ENCODE data around the gene TRAF2.

Gene TRAF2

DNA sequence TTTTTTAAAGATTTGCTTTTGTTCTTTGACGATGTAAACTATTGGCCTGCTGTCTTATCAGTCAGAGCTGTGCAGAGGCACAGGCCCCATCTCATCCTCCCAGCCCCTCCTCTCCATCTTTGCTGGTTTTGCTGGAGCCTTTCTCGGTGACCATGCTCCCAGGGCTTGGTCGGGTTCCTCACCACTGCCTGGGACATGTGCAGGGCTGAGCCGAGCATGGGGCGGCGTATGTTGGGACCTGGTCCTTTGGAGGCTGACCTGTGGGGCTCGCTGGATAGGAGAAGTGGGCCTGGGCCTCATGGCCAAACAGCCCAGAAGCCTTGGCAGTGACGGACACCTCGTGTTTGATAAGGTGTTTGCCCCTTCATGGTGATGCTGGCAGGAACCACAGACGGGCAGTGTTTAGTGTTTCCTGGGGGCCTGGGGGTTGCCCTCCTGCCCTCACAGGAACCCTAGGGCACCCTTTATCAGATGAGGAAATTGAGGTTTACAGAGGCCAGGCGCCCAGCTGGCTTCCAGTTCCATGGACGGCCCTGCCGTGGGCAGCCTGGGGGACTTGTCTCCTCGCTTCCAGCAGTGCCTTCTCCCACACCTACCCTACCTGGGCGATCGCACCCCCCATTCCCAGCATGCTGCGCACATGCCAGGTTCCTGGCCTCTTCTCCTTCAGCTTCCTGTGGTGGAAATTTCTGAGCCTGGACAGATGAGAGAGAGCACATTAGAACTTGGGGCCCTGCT is 27.6 kb downstream of the TRAF2 start:
- no peak for DNase-seq
- POLR2A ChIA-PET, result no interaction called here
- WGBS (ENCODE audit: insufficient coverage), result 94% methylated on average over 14 of the region's 17 CpGs
- no peaks in the 10 kb centered on the region for H3K27me3 ChIP-seq (replicated peaks in 2 of 5; ENCODE audit: control insufficient read depth in 4 of 5, insufficient read depth in 5 of 5, low read length in 4 of 5)
- H3K27ac ChIP-seq (ENCODE audit: insufficient read depth in 1 of 2, low read depth in 1 of 2, low read length in 2 of 2, poor library complexity in 1 of 2, severe bottlenecking in 2 of 2), result no peak overlapping the region
- H3K4me3 ChIP-seq (ENCODE audit: control insufficient read depth in 1 of 7, extremely low read depth in 1 of 7, insufficient read depth in 4 of 7, low read depth in 2 of 7, low read length in 6 of 7), result no peak overlapping the region
- no peaks in the 10 kb centered on the region for H3K4me1 ChIP-seq (ENCODE audit: control extremely low read depth in 1 of 4, control insufficient read depth in 4 of 4, insufficient read depth in 4 of 4, low read length in 3 of 4)
- CTCF ChIA-PET, result no interaction called here
- peaks cover 18 to 71% (median 59%) of the 10 kb centered on the region in 4 experiments for H3K36me3 ChIP-seq (ENCODE audit: control insufficient read depth in 4 of 4, insufficient read depth in 4 of 4, low read length in 3 of 4)
- H3K9me3 ChIP-seq (ENCODE audit: control extremely low read depth in 1 of 5, control insufficient read depth in 4 of 5, insufficient read depth in 2 of 5, low read depth in 1 of 5, low read length in 4 of 5), result no peaks in the 10 kb centered on the region

DNA sequence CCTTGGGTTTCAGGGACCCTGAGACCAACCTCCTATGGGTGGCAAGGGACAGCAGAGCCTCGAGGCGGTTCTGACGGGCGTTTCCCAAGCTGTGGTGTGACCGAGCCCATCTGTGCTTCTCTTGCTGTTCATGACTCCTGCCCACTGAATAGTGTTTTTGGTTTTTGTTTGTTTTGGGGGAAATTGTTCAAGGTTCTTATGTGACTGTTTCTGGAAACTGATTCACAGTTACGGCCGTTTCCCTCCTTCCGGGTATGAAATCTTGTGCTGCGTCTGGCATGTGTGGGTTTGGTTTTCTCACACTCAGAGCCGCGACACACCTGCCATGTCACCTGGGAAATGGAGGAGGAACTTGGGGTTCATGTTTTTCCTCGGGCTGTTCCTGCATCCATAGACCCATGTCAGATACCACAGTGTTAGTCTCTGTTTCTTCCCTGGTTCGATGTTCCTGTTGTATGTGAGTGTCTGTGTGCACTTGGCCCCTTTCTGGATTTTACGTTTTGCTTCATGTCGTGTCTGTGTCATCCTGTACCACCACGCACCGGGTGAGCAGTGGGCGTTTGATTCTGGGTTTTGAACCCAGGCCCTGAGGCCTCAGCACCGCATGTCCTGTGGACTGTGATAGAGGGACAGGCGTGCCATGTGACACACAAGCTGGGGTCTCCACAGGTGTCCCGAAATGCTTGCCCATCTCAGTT is 29.5 kb downstream of the TRAF2 start:
- Histone ChIP-seq H3K36me3 (ENCODE audit: control insufficient read depth in 4 of 4, insufficient read depth in 4 of 4, low read length in 3 of 4) (peaks cover 13 to 66% (median 54%) of the 10 kb centered on the region in 4 experiments), H3K4me1 (ENCODE audit: control extremely low read depth in 1 of 4, control insufficient read depth in 4 of 4, insufficient read depth in 4 of 4, low read length in 3 of 4) (no peaks in the 10 kb centered on the region), H3K4me3 (ENCODE audit: control insufficient read depth in 1 of 7, extremely low read depth in 1 of 7, insufficient read depth in 4 of 7, low read depth in 2 of 7, low read length in 6 of 7) (no peak overlapping the region), H3K27ac (ENCODE audit: insufficient read depth in 1 of 2, low read depth in 1 of 2, low read length in 2 of 2, poor library complexity in 1 of 2, severe bottlenecking in 2 of 2) (no peak overlapping the region), H3K27me3 (replicated peaks in 2 of 5; ENCODE audit: control insufficient read depth in 4 of 5, insufficient read depth in 5 of 5, low read length in 4 of 5) (no peaks in the 10 kb centered on the region), H3K9me3 (ENCODE audit: control extremely low read depth in 1 of 5, control insufficient read depth in 4 of 5, insufficient read depth in 2 of 5, low read depth in 1 of 5, low read length in 4 of 5) (no peaks in the 10 kb centered on the region)
- POLR2A ChIA-PET, result no interaction called here
- CTCF ChIA-PET, result no interaction called here
- DNase-seq, result no peak
- 90% methylated on average over 17 of the region's 21 CpGs for WGBS (ENCODE audit: insufficient coverage)

DNA sequence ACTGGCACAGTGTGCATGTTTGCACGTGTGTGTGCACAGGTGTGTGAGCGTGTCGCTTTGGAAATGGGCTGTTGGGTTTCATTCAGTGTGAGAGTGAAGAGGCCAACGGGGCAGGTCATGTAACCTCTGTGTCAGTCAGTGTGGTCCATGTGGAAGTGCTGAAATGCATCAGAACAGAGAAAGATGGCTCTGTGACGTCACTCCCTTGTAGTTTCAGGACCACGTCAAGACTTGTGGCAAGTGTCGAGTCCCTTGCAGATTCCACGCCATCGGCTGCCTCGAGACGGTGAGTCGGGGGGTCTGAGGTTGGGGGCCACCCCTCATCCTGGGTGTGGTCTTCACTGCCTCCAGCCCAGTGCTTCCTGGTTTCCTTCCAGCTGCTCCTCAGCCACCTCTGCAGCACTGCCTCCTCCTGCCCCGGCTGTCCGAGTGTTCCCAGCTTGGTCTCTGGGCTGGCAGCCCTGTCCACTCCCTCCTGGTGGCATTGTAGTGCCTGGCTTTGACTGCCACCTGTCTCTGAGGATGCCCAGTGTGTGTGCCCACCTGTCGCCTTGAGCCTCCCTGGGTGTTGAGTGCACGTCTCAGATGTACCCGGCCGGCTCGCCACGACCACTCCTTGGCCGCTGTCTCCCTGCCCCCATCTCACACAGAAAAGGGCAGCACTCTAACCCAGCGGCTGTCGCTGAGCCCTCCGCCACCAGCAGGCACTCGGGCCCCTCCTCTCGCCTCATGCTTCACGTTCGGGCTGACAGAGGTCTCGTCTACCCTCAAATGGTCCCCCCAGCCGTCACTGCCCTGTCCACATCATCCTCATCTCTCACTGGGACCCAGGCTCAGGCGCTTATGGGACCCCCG is 30.2 kb downstream of the TRAF2 start:
- Histone ChIP-seq H3K36me3 (ENCODE audit: control insufficient read depth in 4 of 4, insufficient read depth in 4 of 4, low read length in 3 of 4) (peaks cover 13 to 66% (median 55%) of the 10 kb centered on the region in 4 experiments), H3K4me1 (ENCODE audit: control extremely low read depth in 1 of 4, control insufficient read depth in 4 of 4, insufficient read depth in 4 of 4, low read length in 3 of 4) (no peaks in the 10 kb centered on the region), H3K27me3 (replicated peaks in 2 of 5; ENCODE audit: control insufficient read depth in 4 of 5, insufficient read depth in 5 of 5, low read length in 4 of 5) (no peaks in the 10 kb centered on the region), H3K27ac (ENCODE audit: insufficient read depth in 1 of 2, low read depth in 1 of 2, low read length in 2 of 2, poor library complexity in 1 of 2, severe bottlenecking in 2 of 2) (no peak overlapping the region), H3K4me3 (ENCODE audit: control insufficient read depth in 1 of 7, extremely low read depth in 1 of 7, insufficient read depth in 4 of 7, low read depth in 2 of 7, low read length in 6 of 7) (no peak overlapping the region), H3K9me3 (ENCODE audit: control extremely low read depth in 1 of 5, control insufficient read depth in 4 of 5, insufficient read depth in 2 of 5, low read depth in 1 of 5, low read length in 4 of 5) (no peaks in the 10 kb centered on the region)
- 98% methylated on average over 31 of the region's 32 CpGs for WGBS (ENCODE audit: insufficient coverage)
- CTCF ChIA-PET, result no interaction called here
- DNase-seq, result no peak
- POLR2A ChIA-PET, result no interaction called here

DNA sequence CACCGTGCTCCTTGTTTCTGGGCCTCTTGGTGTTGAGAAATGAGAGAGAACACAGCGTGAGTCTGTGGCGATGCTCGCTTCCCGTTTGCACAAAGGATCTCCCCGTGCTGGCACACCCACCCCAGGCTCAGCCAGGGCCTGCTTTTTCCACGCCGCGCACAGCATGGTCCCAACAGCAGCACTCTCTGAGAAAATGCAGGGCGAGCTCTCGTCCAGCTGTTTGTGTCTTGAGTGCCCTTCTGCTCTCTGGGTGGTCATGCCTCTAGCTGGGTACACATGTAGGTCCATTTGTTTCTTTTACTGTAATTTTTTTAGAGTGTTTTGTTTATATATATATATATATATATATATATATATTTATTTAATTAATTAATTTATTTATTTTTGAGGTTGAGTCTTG is 31.6 kb downstream of the TRAF2 start:
- peaks cover 17 to 74% (median 60%) of the 10 kb centered on the region in 4 experiments for H3K36me3 ChIP-seq (ENCODE audit: control insufficient read depth in 4 of 4, insufficient read depth in 4 of 4, low read length in 3 of 4)
- no peaks in the 10 kb centered on the region for H3K9me3 ChIP-seq (ENCODE audit: control extremely low read depth in 1 of 5, control insufficient read depth in 4 of 5, insufficient read depth in 2 of 5, low read depth in 1 of 5, low read length in 4 of 5)
- ChIA-PET CTCF (interaction anchor here (1.0 kb wide), 1 partner anchor 111 kb away, joined by 3 read pairs; no protein-coding TSS in a partner anchor), POLR2A (no interaction called here)
- H3K27ac ChIP-seq (ENCODE audit: insufficient read depth in 1 of 2, low read depth in 1 of 2, low read length in 2 of 2, poor library complexity in 1 of 2, severe bottlenecking in 2 of 2), result no peak overlapping the region
- 89% methylated on average over 6 of the region's 11 CpGs for whole genome bisulfite sequencing (ENCODE audit: insufficient coverage)
- H3K27me3 ChIP-seq (replicated peaks in 2 of 5; ENCODE audit: control insufficient read depth in 4 of 5, insufficient read depth in 5 of 5, low read length in 4 of 5), result no peaks in the 10 kb centered on the region
- H3K4me3 ChIP-seq (ENCODE audit: control insufficient read depth in 1 of 7, extremely low read depth in 1 of 7, insufficient read depth in 4 of 7, low read depth in 2 of 7, low read length in 6 of 7), result no peak overlapping the region
- no peaks in the 10 kb centered on the region for H3K4me1 ChIP-seq (ENCODE audit: control extremely low read depth in 1 of 4, control insufficient read depth in 4 of 4, insufficient read depth in 4 of 4, low read length in 3 of 4)
- DNase-seq, result no peak

DNA sequence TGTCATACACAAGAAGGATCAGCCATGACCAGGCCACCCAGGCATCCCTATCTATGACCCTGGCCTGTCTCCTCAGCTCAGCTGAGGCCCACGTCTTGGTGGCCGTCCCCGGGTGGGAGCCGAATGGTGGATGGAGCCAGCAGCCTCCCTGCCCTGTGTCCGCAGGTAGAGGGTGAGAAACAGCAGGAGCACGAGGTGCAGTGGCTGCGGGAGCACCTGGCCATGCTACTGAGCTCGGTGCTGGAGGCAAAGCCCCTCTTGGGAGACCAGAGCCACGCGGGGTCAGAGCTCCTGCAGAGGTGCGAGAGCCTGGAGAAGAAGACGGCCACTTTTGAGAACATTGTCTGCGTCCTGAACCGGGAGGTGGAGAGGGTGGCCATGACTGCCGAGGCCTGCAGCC is 33.8 kb downstream of the TRAF2 start:
- Histone ChIP-seq H3K9me3 (ENCODE audit: control extremely low read depth in 1 of 5, control insufficient read depth in 4 of 5, insufficient read depth in 2 of 5, low read depth in 1 of 5, low read length in 4 of 5) (no peaks in the 10 kb centered on the region), H3K4me1 (ENCODE audit: control extremely low read depth in 1 of 4, control insufficient read depth in 4 of 4, insufficient read depth in 4 of 4, low read length in 3 of 4) (no peaks in the 10 kb centered on the region), H3K27ac (ENCODE audit: insufficient read depth in 1 of 2, low read depth in 1 of 2, low read length in 2 of 2, poor library complexity in 1 of 2, severe bottlenecking in 2 of 2) (no peak overlapping the region), H3K4me3 (ENCODE audit: control insufficient read depth in 1 of 7, extremely low read depth in 1 of 7, insufficient read depth in 4 of 7, low read depth in 2 of 7, low read length in 6 of 7) (no peak overlapping the region), H3K36me3 (ENCODE audit: control insufficient read depth in 4 of 4, insufficient read depth in 4 of 4, low read length in 3 of 4) (peaks cover 17 to 74% (median 56%) of the 10 kb centered on the region in 4 experiments), H3K27me3 (replicated peaks in 2 of 5; ENCODE audit: control insufficient read depth in 4 of 5, insufficient read depth in 5 of 5, low read length in 4 of 5) (no peaks in the 10 kb centered on the region)
- POLR2A ChIA-PET, result no interaction called here
- CTCF ChIA-PET, result no interaction called here
- 98% methylated on average over 14 of the region's 15 CpGs for WGBS (ENCODE audit: insufficient coverage)
- DNase-seq, result no peak

DNA sequence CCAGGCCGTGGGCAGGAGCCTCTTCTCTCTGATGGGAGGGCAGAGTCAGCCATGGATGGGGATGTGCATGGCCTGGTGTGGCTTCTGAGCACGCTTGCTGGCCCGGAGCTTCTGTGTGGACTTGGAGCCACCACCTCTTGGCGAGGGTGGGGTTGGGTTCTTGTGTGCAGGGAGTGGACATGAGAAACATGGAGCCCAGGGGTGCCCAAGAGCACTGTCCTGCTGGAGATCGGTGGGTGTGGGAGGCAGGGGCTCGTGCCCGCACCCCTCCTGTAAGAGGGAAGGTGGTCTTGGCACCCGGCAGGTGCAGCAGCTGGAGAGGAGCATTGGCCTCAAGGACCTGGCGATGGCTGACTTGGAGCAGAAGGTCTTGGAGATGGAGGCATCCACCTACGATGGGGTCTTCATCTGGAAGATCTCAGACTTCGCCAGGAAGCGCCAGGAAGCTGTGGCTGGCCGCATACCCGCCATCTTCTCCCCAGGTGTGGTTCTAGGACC is 34.5 kb downstream of the TRAF2 start:
- CTCF ChIA-PET, result no interaction called here
- WGBS (ENCODE audit: insufficient coverage), result 99% methylated on average over 14 of the region's 14 CpGs
- no peak overlapping the region for H3K4me3 ChIP-seq (ENCODE audit: control insufficient read depth in 1 of 7, extremely low read depth in 1 of 7, insufficient read depth in 4 of 7, low read depth in 2 of 7, low read length in 6 of 7)
- no peaks in the 10 kb centered on the region for H3K9me3 ChIP-seq (ENCODE audit: control extremely low read depth in 1 of 5, control insufficient read depth in 4 of 5, insufficient read depth in 2 of 5, low read depth in 1 of 5, low read length in 4 of 5)
- no peaks in the 10 kb centered on the region for H3K27me3 ChIP-seq (replicated peaks in 2 of 5; ENCODE audit: control insufficient read depth in 4 of 5, insufficient read depth in 5 of 5, low read length in 4 of 5)
- peaks cover 17 to 74% (median 54%) of the 10 kb centered on the region in 4 experiments for H3K36me3 ChIP-seq (ENCODE audit: control insufficient read depth in 4 of 4, insufficient read depth in 4 of 4, low read length in 3 of 4)
- no peak for DNase-seq
- no peaks in the 10 kb centered on the region for H3K4me1 ChIP-seq (ENCODE audit: control extremely low read depth in 1 of 4, control insufficient read depth in 4 of 4, insufficient read depth in 4 of 4, low read length in 3 of 4)
- no peak overlapping the region for H3K27ac ChIP-seq (ENCODE audit: insufficient read depth in 1 of 2, low read depth in 1 of 2, low read length in 2 of 2, poor library complexity in 1 of 2, severe bottlenecking in 2 of 2)
- POLR2A ChIA-PET, result interaction anchor here (0.6 kb wide), 1 partner anchor 17 kb away, joined by 3 read pairs; no protein-coding TSS in a partner anchor
